HG02571 (cell line): ENCODE measurements around the gene CDC14A.
"Not testable (repeated sequence)": the region's sequence is repeated elsewhere in the genome, so short reads cannot be mapped to it uniquely, and the experiment has no call there.

Experiments used
- ATAC-seq: cut with Tn5 transposase; IDR thresholded peaks from one replicate; pipeline ENCODE4 v1.9.1; 2021; ENCODE audit warnings: mild to moderate bottlenecking, moderate library complexity; ENCODE audit not compliant: unreplicated experiment

Gene CDC14A

DNA sequence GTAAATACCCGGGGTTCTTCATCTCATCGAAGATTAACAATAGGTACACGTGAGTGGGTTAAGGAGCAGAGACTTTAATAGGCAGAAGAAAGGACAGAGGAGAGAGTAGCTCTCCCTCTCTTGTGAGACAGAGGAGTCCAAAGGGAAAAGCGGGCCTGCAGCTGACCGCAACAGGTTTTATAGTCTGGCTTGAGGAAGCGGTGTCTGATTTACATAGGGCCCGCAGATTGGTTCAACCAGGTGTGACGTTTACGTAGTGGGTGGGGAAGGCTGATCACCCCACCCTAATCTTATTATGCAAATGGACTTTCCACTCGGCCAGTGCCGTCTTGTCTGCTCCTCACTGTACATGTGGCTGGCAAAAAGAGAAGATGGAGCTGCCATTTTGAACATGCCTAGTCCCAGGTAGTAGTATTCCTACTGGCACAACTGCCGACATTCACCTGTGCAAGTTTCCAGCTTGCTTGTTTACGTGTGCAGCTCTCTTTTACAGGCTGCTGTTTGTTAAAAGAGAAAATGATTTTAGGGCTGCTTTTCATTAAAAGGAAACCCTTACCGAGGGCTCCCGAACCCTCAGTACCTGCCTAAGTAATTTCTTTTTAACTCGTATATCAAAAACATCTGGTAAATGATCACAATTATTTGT lies 10.6 kb downstream of the CDC14A start:
- ATAC-seq: no peak

DNA sequence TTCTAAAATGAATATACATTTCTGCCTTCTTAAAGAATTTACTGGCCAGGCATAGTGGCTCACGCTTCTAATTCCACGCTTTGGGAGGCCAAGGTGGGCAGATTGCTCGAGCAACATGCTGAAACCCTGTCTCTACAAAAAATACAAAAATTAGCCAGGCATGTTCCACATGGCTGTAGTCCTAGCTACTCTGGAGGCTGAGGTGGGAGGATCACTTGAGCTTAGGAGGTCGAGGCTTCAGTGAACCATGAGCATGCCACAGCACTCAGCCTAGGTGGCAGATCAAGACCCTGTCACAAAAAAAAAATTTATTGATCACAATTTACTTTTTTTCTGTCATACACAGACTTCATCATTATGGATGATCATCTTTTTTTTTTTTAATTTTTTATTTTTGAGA lies 11.5 kb downstream of the CDC14A start:
- no peak for ATAC-seq

DNA sequence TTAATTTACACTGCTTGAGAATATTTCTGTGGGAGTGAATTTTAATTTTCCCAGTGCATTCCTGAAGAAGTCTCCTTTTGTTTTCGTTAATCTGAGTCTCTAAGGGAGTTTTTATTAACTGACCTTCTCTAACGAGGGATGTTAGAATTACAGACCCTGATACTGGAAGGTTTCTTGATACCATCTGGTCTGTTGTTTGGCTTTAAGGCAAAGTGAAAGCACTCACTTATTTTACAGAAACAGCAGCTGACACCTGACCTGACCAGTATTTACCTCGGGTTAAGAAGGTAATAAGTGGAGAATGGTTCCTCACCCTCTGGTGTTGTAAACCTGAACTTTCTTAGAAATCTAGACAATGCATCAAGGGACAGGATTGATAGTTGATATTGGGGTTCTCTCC lies 12.4 kb downstream of the CDC14A start:
- no peak for ATAC-seq

DNA sequence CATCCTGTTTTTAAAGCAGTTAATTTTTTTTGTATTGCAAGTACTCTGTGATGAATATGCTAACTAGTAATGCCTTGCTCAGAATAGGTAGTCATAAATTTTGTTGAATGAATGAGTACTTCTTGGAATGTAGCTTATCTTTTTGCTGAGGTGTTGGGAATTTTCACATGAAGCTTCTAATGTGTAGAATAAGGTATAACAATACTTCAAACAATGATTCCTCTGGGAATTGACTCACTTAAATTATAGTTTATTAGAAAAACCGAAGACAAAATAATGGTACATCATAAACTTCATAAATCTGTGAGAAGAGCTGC lies 13.9 kb downstream of the CDC14A start:
- ATAC-seq: no peak

DNA sequence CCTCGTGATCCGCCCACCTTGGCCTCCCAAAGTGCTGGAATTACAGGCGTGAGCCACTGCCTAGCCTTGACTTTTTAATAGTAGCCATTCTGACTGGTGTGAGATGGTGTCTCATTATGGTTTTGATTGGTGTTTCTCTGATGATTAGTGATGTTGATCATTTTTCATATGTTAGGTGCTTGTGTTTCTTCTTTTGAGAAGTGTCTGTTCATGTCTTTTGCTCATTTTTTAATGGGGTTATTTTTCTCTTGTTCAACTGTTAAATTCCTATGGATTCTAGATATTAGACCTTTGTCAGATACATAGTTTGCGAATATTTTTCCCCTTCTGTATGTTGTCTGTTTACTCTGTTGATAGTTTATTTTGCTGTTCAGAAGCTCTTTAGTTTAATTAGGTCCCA lies 17.0 kb downstream of the CDC14A start:
- not testable (repeated sequence) for ATAC-seq

DNA sequence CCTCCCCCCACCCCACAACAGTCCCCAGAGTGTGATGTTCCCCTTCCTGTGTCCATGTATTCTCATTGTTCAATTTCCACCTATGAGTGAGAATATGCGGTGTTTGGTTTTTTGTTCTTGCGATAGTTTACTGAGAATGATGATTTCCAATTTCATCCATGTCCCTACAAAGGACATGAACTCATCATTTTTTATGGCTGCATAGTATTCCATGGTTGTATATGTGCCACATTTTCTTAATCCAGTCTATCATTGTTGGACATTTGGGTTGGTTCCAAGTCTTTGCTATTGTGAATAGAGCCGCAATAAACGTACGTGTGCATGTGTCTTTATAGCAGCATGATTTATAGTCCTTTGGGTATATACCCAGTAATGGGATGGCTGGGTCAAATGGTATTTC lies 21.6 kb downstream of the CDC14A start:
- not testable (repeated sequence) for ATAC-seq

- ATAC-seq: not testable (repeated sequence)
Observed at GRCh38 chr1:100376890-100377289, 24.6 kb downstream of the CDC14A start.

DNA sequence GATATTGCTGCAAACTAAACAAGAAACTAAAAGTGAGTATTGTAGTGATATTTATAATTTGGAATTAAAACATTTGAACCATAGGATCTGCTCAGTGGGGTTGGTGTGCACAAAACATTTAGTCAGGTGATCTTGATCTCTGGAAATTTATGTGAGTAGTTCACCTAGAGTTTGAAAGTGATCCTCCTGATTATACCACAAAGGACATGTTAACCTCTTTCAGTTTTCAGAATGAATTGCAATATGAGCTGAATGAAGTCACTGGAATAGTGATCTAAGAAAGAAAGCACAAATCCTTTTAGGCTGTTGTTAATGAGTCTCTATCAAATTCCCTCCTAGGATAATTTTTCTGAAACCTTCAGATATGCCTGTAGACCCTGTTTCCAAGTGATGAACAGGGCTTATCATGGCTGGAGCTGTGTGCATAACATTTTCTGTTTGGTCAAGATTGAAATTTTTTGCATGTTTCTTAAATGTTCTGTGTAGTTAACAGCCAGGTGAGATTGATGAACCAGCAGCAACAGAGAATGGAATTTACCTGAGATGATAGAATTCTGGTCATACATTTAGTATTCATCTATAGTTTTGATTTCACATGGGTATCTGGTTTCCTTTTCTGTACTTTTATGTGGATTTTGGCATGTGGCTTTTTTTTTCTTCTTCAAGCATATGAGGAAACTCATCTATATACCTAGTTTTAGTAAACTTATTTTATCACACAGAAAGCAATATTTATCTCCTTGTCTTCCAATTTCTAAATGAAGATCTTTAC lies 25.5 kb downstream of the CDC14A start:
- peak; percentile 90 for ATAC-seq

- no peak for ATAC-seq
Observed at GRCh38 chr1:100378956-100379355, 26.6 kb downstream of the CDC14A start.

DNA sequence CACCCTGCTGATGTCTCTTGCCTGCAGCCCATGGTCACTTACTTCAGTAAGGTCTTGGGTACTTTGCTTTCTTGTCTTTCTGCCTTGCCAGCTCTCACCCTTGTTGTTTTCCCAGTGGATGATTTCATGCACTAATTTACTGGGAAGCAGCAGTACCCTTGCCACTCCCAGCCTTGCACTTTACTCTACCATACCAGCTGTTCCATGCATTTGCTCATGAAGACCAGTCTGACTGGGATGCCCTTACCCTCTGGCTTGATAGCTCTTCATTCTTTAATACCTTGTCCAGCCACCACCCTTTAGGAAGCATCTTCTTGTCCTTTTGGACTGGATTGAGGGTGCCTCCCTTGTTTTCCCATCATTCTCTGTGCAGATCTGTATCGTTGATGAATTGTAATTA lies 28.3 kb downstream of the CDC14A start:
- no peak for ATAC-seq

GRCh38 chr1:100382657-100383056 lies 30.4 kb downstream of the CDC14A start:
- ATAC-seq: no peak

DNA sequence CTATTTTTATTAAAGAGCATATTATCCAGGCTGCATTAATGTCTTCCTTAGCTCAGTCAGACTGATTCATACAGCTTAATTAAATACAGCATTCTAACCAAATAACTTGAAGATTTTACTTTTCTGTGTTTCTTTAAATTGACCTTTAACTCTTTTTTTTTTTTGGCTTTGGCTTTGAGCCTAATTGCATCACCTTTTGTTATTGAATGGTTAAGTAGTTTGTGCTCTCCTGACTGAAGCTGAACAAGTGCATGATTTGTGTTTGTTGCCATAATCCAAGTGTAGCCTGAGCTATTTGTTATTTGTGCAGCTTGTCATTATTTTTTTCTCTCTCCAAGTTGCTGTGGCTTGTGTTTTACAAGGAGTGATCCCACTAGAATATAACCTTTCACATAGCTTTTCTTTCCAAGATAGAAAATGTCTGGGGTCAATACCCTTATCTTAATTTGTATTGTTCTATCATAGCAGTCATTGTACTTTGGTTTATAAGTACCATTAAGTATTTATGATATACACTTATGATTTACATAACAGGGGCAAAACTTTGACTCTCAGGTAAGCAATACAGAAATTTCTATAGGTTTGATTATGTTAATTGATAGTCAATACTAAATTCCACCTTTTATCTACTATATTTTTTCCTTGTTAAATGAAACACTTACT lies 31.6 kb downstream of the CDC14A start:
- no peak for ATAC-seq

DNA sequence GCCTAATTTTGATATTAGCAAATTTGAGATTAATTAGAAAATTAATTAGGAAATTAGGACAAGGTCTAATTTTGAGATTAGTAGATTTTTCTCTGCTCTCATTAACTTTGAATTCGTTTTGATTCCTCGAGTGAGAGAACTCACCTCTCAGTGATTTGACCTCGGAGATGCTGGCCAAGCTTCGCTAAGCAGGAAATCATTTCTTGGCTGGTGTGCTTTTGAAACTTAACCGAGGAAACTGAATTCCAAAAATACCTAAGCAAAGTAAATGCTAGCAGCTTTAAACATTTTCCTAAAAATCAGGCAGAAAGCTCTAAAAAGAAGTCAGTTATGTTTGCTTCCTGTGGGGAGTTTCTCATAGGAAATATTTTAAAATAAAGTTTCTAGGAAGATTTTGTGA lies 34.9 kb downstream of the CDC14A start:
- ATAC-seq: no peak

DNA sequence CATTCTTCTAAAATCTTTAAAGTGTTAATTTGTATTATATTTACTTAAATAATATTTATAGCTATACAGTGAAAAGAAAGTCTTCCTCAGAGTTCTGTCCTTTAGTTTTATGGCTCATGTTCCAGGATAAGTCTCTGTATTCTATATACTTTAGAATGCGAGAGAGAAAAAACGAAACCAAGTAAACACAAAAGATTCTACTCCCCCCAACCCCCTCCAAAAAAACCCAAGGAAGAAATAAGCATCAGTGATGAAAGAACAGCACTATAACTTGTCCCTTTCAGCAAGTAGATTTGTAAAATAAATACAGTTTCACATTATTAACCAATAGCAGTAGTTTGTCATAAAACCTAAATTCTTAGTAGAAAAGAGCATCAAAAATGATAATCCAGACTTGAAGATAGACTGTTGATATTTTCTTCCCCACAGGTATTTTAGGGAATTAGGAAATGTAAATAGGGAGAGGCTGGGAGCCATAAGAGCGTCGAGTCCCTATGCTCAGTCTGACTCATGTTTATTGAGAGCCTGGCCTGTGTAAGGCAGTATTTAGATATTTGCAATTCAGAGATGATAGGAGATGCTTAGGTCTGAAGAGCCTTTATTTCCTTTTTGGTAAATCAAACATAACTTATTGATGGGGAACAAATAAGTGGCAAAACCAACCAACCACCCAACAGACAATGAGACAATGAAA lies 35.5 kb downstream of the CDC14A start:
- ATAC-seq: no peak

DNA sequence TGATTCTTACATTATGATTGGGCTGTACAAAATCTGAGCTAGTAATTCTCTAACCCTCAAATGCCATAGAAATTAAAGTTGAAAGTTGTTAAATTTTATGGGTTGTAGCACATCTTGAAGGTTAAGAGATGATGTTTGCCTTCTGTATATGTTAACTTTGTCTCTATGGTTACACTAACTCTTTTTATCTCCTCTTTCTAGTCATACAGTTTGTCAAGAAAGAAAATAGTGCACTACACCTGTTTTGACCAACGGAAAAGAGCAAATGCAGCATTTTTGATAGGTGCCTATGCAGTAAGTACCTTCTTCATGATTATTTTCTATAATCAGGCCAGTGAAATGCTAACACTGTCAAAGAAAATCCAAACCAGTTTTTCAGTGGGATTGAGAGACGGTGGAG lies 38.2 kb downstream of the CDC14A start:
- ATAC-seq: no peak

DNA sequence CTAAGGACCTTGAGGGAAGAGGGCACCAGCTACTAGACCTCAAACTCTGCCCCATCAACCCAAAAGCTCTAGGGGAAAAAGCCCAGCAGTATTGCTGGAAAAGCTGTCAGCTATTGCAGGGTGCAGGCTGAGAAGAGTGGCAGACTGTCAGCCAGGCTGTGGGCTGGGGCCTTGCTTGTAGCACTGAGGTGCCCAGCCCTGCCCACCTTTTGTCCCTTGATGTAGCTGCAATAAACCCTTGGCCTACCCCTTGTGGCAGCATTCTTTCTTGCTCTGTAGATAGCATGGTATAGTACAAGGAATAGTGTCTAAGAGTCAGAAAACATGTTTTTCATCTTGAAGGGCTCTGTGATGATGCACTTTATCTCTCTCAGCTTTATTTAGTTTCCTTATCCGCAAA lies 39.4 kb downstream of the CDC14A start:
- no peak for ATAC-seq

GRCh38 chr1:100392756-100393155 lies 40.5 kb downstream of the CDC14A start:
- no peak for ATAC-seq

DNA sequence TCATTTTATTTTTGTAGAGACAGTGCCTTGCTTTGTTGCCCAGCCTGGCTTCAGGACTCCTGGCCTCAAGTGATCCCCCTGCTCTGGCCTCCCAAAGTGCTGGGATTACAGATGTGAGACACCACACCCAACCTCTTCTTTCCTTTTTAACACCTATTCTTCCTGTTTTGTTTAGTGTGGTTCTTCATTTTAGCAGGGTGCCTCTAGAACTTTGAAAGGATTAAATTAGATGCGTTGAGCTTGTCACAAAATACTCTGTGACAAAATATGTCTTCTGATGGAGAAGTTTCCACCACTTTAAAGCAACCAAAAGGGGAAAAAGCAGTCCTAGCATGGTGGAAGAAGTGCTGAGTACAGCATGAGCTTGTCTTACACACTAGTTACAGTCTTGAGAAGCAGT lies 42.0 kb downstream of the CDC14A start:
- ATAC-seq: no peak

DNA sequence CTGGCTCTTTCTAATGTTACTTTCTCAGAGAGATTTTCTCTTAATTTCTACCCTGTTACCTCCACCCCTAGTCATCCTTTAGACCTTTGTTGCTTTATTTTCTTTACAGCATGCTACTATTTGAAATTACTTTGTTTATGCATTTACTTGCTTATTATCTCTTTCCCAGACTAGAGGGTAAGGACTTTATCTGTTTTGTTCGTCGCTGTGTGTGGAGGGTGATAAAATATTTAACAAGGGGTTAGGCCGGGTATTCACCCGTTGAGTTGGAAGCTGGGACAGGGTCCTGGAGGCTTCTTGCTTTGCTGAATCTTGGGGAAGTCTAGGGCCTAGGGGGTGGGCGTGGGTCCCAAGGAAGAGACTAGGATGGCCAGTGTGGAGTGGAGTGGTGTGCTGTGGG lies 43.6 kb downstream of the CDC14A start:
- no peak for ATAC-seq

- no peak for ATAC-seq
Observed at GRCh38 chr1:100396651-100397050, 44.3 kb downstream of the CDC14A start.

DNA sequence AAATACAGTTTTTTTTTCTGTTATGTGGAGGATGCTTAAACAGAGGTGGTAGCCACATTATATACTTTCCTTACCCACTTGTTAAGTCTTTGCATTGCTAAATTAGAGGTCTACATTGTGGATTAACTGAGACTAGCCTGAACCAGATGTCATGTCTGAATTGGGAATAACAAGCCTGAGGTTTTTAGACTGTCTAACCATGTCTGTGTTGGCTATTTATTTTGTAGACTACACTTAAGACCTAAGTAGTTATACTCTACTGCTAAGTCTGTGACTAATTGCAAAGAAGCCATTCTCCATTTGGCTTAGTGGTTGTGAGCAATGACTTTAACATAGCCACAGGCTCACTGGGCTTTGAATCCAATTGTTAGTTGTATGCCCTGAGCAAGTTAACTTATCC lies 45.4 kb downstream of the CDC14A start:
- no peak for ATAC-seq

DNA sequence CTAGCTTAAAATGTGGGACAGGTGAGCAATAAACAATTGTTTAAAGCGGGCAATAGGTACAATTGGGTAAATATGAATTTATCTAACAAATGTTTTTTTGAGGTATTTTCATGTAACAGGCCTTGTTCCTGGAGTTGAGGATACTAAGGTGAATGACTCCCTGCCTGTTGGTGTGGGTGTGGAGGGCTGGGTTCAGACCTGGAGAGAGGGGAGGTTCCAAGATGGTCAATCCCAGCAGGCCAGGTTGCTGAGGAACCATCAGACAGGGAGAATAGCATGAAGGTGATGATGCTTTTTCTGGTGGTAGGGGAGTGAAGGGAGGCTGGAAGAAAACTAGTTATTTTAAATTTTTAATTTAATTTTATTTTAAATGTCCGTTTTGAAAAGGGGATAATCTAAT lies 46.3 kb downstream of the CDC14A start:
- no peak for ATAC-seq
